Measurements from ENCODE around the gene HDAC4. TPM values are rescaled to one million over a fixed set of nuclear protein-coding genes. Genes with fewer than 3 reads are reported as not detected.

The HDAC4 gene
- total RNA-seq, 1 experiment from 2014 or later, result 5.5 TPM

GRCh38 chr2:239308661-239309397 is 92.0 kb downstream of the HDAC4 start:
- no peak for DNase-seq (ENCODE audit: low read depth)

- no peak for DNase-seq (ENCODE audit: low read depth)
Measured at GRCh38 chr2:239307921-239308613, 92.8 kb downstream of the HDAC4 start.

- no peak for DNase-seq (ENCODE audit: low read depth)
Measured at GRCh38 chr2:239307221-239307569, 93.6 kb downstream of the HDAC4 start.

- DNase-seq (ENCODE audit: low read depth), result no peak
Measured at GRCh38 chr2:239306274-239307220, 94.3 kb downstream of the HDAC4 start.

- DNase-seq (ENCODE audit: low read depth), result no peak
Measured at GRCh38 chr2:239305771-239306170, 95.0 kb downstream of the HDAC4 start.

- no peak for DNase-seq (ENCODE audit: low read depth)
Measured at GRCh38 chr2:239305222-239305575, 95.6 kb downstream of the HDAC4 start.

GRCh38 chr2:239304533-239305221 is 96.1 kb downstream of the HDAC4 start:
- DNase-seq (ENCODE audit: low read depth), result no peak

GRCh38 chr2:239303711-239304532 is 96.9 kb downstream of the HDAC4 start:
- DNase-seq (ENCODE audit: low read depth), result no peak

GRCh38 chr2:239302808-239303557 is 97.8 kb downstream of the HDAC4 start:
- DNase-seq (ENCODE audit: low read depth), result no peak

GRCh38 chr2:239302083-239302807 is 98.6 kb downstream of the HDAC4 start:
- DNase-seq (ENCODE audit: low read depth), result no peak

- DNase-seq (ENCODE audit: low read depth), result no peak
Measured at GRCh38 chr2:239300871-239301735, 99.7 kb downstream of the HDAC4 start.

GRCh38 chr2:239300242-239300641 is 100.6 kb downstream of the HDAC4 start:
- DNase-seq (ENCODE audit: low read depth), result no peak

- no peak for DNase-seq (ENCODE audit: low read depth)
Measured at GRCh38 chr2:239299218-239299939, 101.4 kb downstream of the HDAC4 start.

- DNase-seq (ENCODE audit: low read depth), result peak; percentile 23
Measured at GRCh38 chr2:239298116-239298804, 102.6 kb downstream of the HDAC4 start.

GRCh38 chr2:239297142-239298004 is 103.4 kb downstream of the HDAC4 start:
- DNase-seq (ENCODE audit: low read depth), result no peak

Measured in Daoy (cell line).